HepG2 (cell line): Measurements from ENCODE around the gene SCARF1. TPM values are rescaled to one million over a fixed set of nuclear protein-coding genes. Genes with fewer than 3 reads are reported as not detected.

Experiments
- PHF21A ChIP-seq: sonication (generic); formaldehyde crosslinking; IDR thresholded peaks from 2 replicates; pipeline ENCODE4 v1.5.0; 2020; ENCODE audit warnings: mild to moderate bottlenecking, missing genetic modification reagents
- UBTF ChIP-seq: sonication (generic); formaldehyde crosslinking; IDR thresholded peaks from 2 replicates; pipeline ENCODE4 v1.4.0; 2020; ENCODE audit warnings: mild to moderate bottlenecking, missing genetic modification reagents
- ZNF142 ChIP-seq: sonication (generic); formaldehyde crosslinking; IDR thresholded peaks from 2 replicates; pipeline ENCODE4 v1.4.0; 2020; ENCODE audit warnings: missing genetic modification reagents
- ZNF318 ChIP-seq: sonication (generic); formaldehyde crosslinking; IDR thresholded peaks from 2 replicates; pipeline ENCODE4 v1.4.0; 2020; ENCODE audit warnings: mild to moderate bottlenecking, missing genetic modification reagents
- ZNF350 ChIP-seq: sonication (generic); formaldehyde crosslinking; IDR thresholded peaks from 2 replicates; pipeline ENCODE4 v1.4.0; 2020; ENCODE audit warnings: mild to moderate bottlenecking, low read depth, missing genetic modification reagents, borderline replicate concordance
- polyA plus RNA-seq, 8 experiments: library from polyadenylated mRNA; depleted of rRNA in 3 of 8; stranded (reverse) in 7 of 8; unstranded in 1 of 8; fragments of >200 nt; fragmentation: Illumina TruSeq in 4 of 8; extraction: Trizol in 4 of 8; gene quantifications; 2 replicates each; pipeline versions ENCODE4 v1.2.1 to v1.2.3, GENCODE V29; 2011 to 2016; ENCODE audit warnings: low read depth in 4 of 8, missing spikeins in 1 of 8, mixed read lengths in 1 of 8; ENCODE audit not compliant: insufficient read depth in 1 of 8
- total RNA-seq, 5 experiments: library from RNA; depleted of rRNA; stranded (reverse); fragments of >200 nt; fragmentation: Illumina TruSeq; extraction: Trizol; gene quantifications; 2 replicates each; pipeline ENCODE4 v1.2.3, GENCODE V29; 2016; ENCODE audit warnings: low read depth in 1 of 5

The SCARF1 gene
- total and polyA plus RNA-seq, 2 of the 13 experiments (the other 11 are each of a cell fraction or from before 2014, with no cell fraction given): 0.24 to 0.71 TPM

- TF ChIP-seq ZNF318 (CRISPR knock-in tag) (0 out of 2 replicates have a peak, but pooled peaks have one; percentile 36), UBTF (peak; percentile 32; the same call in 1 of the 2 replicates), ZNF142 (CRISPR knock-in tag) (peak; percentile 67; the same call in 1 of the 2 replicates), PHF21A (peak; percentile 52), ZNF350 (CRISPR knock-in tag) (0 out of 2 replicates have a peak, but pooled peaks have one; percentile 26)
Measured at GRCh38 chr17:1648173-1648962, 2.8 kb upstream of the SCARF1 start (continued).
